ENCODE measurements around the gene STAU1.
"Not testable (repeated sequence)": the region's sequence is repeated elsewhere in the genome, so short reads cannot be mapped to it uniquely, and the experiment has no call there.

Gene STAU1

DNA sequence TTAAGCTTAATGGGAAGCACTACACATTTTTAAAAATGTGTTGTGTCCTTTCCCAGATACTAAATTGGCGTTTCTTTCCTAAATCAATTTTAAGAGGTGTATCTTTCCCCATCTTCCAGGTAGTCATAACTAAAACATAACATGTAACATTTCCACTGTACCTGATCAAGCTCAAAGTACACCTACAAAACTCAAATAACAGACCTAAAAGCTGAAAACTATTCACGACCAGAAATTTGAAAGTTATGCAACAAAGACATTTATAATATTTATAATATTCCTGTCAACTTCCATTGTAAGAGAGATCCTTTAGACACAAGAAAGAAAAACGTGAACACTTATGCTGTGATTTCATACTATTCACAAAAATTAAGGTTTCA is 3.5 kb downstream of the STAU1 start:
- H3K27me3 ChIP-seq (ENCODE audit: control insufficient read depth in 1 of 2, insufficient read depth in 2 of 2, low read length in 2 of 2), result no peaks in the 10 kb centered on the region
- no peaks in the 10 kb centered on the region for H3K9me3 ChIP-seq (ENCODE audit: control insufficient read depth in 1 of 2, low read length in 2 of 2)
- H3K4me3 ChIP-seq (ENCODE audit: low read depth in 1 of 2, low read length in 2 of 2), result no peak overlapping the region
- H3K4me1 ChIP-seq (ENCODE audit: control insufficient read depth in 1 of 2, insufficient read depth in 2 of 2, low read length in 2 of 2), result peaks cover 19 to 28% of the 10 kb centered on the region in 2 donors
- no peak overlapping the region for H3K27ac ChIP-seq (ENCODE audit: low read depth, low read length)
- H3K36me3 ChIP-seq (ENCODE audit: control insufficient read depth in 1 of 2, insufficient read depth in 2 of 2, low read length in 2 of 2), result no peaks in the 10 kb centered on the region
- H3K9ac ChIP-seq (ENCODE audit: low read depth in 1 of 2, low read length in 2 of 2), result peak overlapping the region in 1 of 2 donors; percentile 14

- not testable (repeated sequence) for H3K27ac ChIP-seq (ENCODE audit: low read depth, low read length)
Measured at GRCh38 chr20:49184084-49184501, 4.0 kb downstream of the STAU1 start.

GRCh38 chr20:49183444-49183843 is 4.7 kb downstream of the STAU1 start:
- no peak overlapping the region for H3K27ac ChIP-seq (ENCODE audit: low read depth, low read length)
- peaks cover 24 to 34% of the 10 kb centered on the region in 2 donors for H3K4me1 ChIP-seq (ENCODE audit: control insufficient read depth in 1 of 2, insufficient read depth in 2 of 2, low read length in 2 of 2)
- H3K27me3 ChIP-seq (ENCODE audit: control insufficient read depth in 1 of 2, insufficient read depth in 2 of 2, low read length in 2 of 2), result no peaks in the 10 kb centered on the region
- no peak overlapping the region for H3K9ac ChIP-seq (ENCODE audit: low read depth in 1 of 2, low read length in 2 of 2)
- H3K36me3 ChIP-seq (ENCODE audit: control insufficient read depth in 1 of 2, insufficient read depth in 2 of 2, low read length in 2 of 2), result no peaks in the 10 kb centered on the region
- no peaks in the 10 kb centered on the region for H3K9me3 ChIP-seq (ENCODE audit: control insufficient read depth in 1 of 2, low read length in 2 of 2)
- no peak overlapping the region for H3K4me3 ChIP-seq (ENCODE audit: low read depth in 1 of 2, low read length in 2 of 2)

More at GRCh38 chr20:49184084-49184501, 4.0 kb downstream of the STAU1 start:
- H3K4me1 ChIP-seq (ENCODE audit: control insufficient read depth in 1 of 2, insufficient read depth in 2 of 2, low read length in 2 of 2), result peaks cover 24 to 34% of the 10 kb centered on the region in 2 donors
- H3K27me3 ChIP-seq (ENCODE audit: control insufficient read depth in 1 of 2, insufficient read depth in 2 of 2, low read length in 2 of 2); H3K4me3 ChIP-seq (ENCODE audit: low read depth in 1 of 2, low read length in 2 of 2); H3K36me3 ChIP-seq (ENCODE audit: control insufficient read depth in 1 of 2, insufficient read depth in 2 of 2, low read length in 2 of 2); H3K9me3 ChIP-seq (ENCODE audit: control insufficient read depth in 1 of 2, low read length in 2 of 2); H3K9ac ChIP-seq (ENCODE audit: low read depth in 1 of 2, low read length in 2 of 2): not testable (repeated sequence)

GRCh38 chr20:49181265-49181877 is 6.8 kb downstream of the STAU1 start:
- Histone ChIP-seq H3K36me3 (ENCODE audit: control insufficient read depth in 1 of 2, insufficient read depth in 2 of 2, low read length in 2 of 2) (peaks cover 0 to 4% of the 10 kb centered on the region in 2 donors), H3K27me3 (ENCODE audit: control insufficient read depth in 1 of 2, insufficient read depth in 2 of 2, low read length in 2 of 2) (no peaks in the 10 kb centered on the region), H3K4me3 (ENCODE audit: low read depth in 1 of 2, low read length in 2 of 2) (no peak overlapping the region), H3K9me3 (ENCODE audit: control insufficient read depth in 1 of 2, low read length in 2 of 2) (no peaks in the 10 kb centered on the region), H3K27ac (ENCODE audit: low read depth, low read length) (no peak overlapping the region), H3K9ac (ENCODE audit: low read depth in 1 of 2, low read length in 2 of 2) (no peak overlapping the region), H3K4me1 (ENCODE audit: control insufficient read depth in 1 of 2, insufficient read depth in 2 of 2, low read length in 2 of 2) (peaks cover 24 to 34% of the 10 kb centered on the region in 2 donors)

- H3K27ac ChIP-seq (ENCODE audit: low read depth, low read length), result no peak overlapping the region
- H3K9ac ChIP-seq (ENCODE audit: low read depth in 1 of 2, low read length in 2 of 2), result no peak overlapping the region
Measured at GRCh38 chr20:49179368-49180277, 8.5 kb downstream of the STAU1 start.

DNA sequence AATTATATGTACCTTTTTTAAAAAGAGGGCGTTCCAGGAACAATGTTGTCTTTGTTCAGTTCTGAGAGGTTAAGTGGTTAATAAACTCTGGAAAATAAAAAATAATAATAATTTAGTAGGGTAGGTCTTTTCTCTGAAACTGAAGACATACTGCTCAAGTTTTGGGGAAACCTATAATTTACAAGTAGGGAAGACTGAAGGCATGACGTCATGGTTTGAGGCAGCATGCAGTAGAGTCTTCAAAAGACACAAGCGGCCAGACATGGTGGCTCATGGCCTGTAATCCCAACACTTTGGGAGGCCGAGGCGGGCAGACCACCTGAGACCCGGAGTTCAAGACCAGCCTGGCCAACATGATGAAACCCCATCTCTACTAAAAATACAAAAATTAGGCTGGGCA is 14.0 kb downstream of the STAU1 start:
- H3K4me3 ChIP-seq (ENCODE audit: low read depth in 1 of 2, low read length in 2 of 2), result no peak overlapping the region
- H3K9me3 ChIP-seq (ENCODE audit: control insufficient read depth in 1 of 2, low read length in 2 of 2), result no peaks in the 10 kb centered on the region
- peaks cover 0 to 9% of the 10 kb centered on the region in 2 donors for H3K4me1 ChIP-seq (ENCODE audit: control insufficient read depth in 1 of 2, insufficient read depth in 2 of 2, low read length in 2 of 2)
- H3K27ac ChIP-seq (ENCODE audit: low read depth, low read length), result no peak overlapping the region
- H3K36me3 ChIP-seq (ENCODE audit: control insufficient read depth in 1 of 2, insufficient read depth in 2 of 2, low read length in 2 of 2), result peaks cover 6 to 8% of the 10 kb centered on the region in 2 donors
- no peaks in the 10 kb centered on the region for H3K27me3 ChIP-seq (ENCODE audit: control insufficient read depth in 1 of 2, insufficient read depth in 2 of 2, low read length in 2 of 2)
- no peak overlapping the region for H3K9ac ChIP-seq (ENCODE audit: low read depth in 1 of 2, low read length in 2 of 2)

More at GRCh38 chr20:49179368-49180277, 8.5 kb downstream of the STAU1 start:
- peaks cover 0 to 4% of the 10 kb centered on the region in 2 donors for H3K36me3 ChIP-seq (ENCODE audit: control insufficient read depth in 1 of 2, insufficient read depth in 2 of 2, low read length in 2 of 2)
- H3K4me3 ChIP-seq (ENCODE audit: low read depth in 1 of 2, low read length in 2 of 2), result no peak overlapping the region
- H3K9me3 ChIP-seq (ENCODE audit: control insufficient read depth in 1 of 2, low read length in 2 of 2), result no peaks in the 10 kb centered on the region
- no peaks in the 10 kb centered on the region for H3K27me3 ChIP-seq (ENCODE audit: control insufficient read depth in 1 of 2, insufficient read depth in 2 of 2, low read length in 2 of 2)
- peaks cover 17 to 24% of the 10 kb centered on the region in 2 donors for H3K4me1 ChIP-seq (ENCODE audit: control insufficient read depth in 1 of 2, insufficient read depth in 2 of 2, low read length in 2 of 2)

DNA sequence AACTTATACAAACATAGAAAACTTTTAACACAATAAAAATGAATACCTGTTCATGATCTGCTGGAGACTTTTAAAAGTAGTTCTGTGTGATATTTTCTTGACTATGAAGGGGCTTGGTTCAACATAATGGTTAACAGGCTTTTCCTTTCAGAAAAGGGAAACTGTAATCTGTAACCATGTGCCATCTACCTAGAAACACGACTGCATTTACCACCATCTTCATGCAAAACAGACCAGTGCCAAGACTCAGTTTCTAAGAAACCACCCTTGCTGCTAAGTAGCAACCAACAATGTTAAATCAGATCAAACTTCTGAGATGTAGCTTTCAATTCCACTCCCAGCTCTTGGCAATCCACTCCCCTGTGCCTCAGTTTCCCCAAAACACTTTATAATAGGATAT is 15.7 kb downstream of the STAU1 start:
- no peaks in the 10 kb centered on the region for H3K27me3 ChIP-seq (ENCODE audit: control insufficient read depth in 1 of 2, insufficient read depth in 2 of 2, low read length in 2 of 2)
- no peaks in the 10 kb centered on the region for H3K9me3 ChIP-seq (ENCODE audit: control insufficient read depth in 1 of 2, low read length in 2 of 2)
- peaks cover 7 to 16% of the 10 kb centered on the region in 2 donors for H3K4me1 ChIP-seq (ENCODE audit: control insufficient read depth in 1 of 2, insufficient read depth in 2 of 2, low read length in 2 of 2)
- peaks cover 4 to 6% of the 10 kb centered on the region in 2 donors for H3K36me3 ChIP-seq (ENCODE audit: control insufficient read depth in 1 of 2, insufficient read depth in 2 of 2, low read length in 2 of 2)
- H3K9ac ChIP-seq (ENCODE audit: low read depth in 1 of 2, low read length in 2 of 2), result no peak overlapping the region
- H3K27ac ChIP-seq (ENCODE audit: low read depth, low read length), result no peak overlapping the region
- no peak overlapping the region for H3K4me3 ChIP-seq (ENCODE audit: low read depth in 1 of 2, low read length in 2 of 2)

DNA sequence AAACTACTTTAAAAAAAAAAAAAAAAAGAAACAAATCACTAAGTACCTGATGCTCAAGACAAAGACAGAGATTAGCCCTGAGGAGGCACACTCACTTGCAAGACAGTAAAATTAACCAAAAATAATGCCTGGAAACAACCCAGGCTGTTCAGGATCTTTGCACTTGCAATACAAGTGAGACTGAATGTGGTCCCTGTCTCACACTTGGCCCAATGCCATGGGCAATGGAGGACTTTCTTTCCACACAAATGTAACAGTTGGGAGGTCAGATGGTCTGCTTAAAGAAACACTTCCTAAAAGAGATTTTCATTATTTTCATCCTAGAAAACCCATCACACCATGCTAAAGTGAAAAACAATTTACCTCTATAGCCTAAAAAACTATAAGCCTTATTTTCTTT is 16.2 kb downstream of the STAU1 start:
- Histone ChIP-seq H3K4me1 (ENCODE audit: control insufficient read depth in 1 of 2, insufficient read depth in 2 of 2, low read length in 2 of 2) (peaks cover 7 to 18% of the 10 kb centered on the region in 2 donors), H3K27ac (ENCODE audit: low read depth, low read length) (no peak overlapping the region), H3K4me3 (ENCODE audit: low read depth in 1 of 2, low read length in 2 of 2) (no peak overlapping the region), H3K27me3 (ENCODE audit: control insufficient read depth in 1 of 2, insufficient read depth in 2 of 2, low read length in 2 of 2) (no peaks in the 10 kb centered on the region), H3K9ac (ENCODE audit: low read depth in 1 of 2, low read length in 2 of 2) (no peak overlapping the region), H3K36me3 (ENCODE audit: control insufficient read depth in 1 of 2, insufficient read depth in 2 of 2, low read length in 2 of 2) (peaks cover 4 to 6% of the 10 kb centered on the region in 2 donors), H3K9me3 (ENCODE audit: control insufficient read depth in 1 of 2, low read length in 2 of 2) (no peaks in the 10 kb centered on the region)

GRCh38 chr20:49170714-49171113 is 17.4 kb downstream of the STAU1 start:
- Histone ChIP-seq H3K9me3 (ENCODE audit: control insufficient read depth in 1 of 2, low read length in 2 of 2) (no peaks in the 10 kb centered on the region), H3K27ac (ENCODE audit: low read depth, low read length) (no peak overlapping the region), H3K36me3 (ENCODE audit: control insufficient read depth in 1 of 2, insufficient read depth in 2 of 2, low read length in 2 of 2) (peaks cover 8 to 12% of the 10 kb centered on the region in 2 donors), H3K4me1 (ENCODE audit: control insufficient read depth in 1 of 2, insufficient read depth in 2 of 2, low read length in 2 of 2) (peaks cover 7 to 18% of the 10 kb centered on the region in 2 donors), H3K27me3 (ENCODE audit: control insufficient read depth in 1 of 2, insufficient read depth in 2 of 2, low read length in 2 of 2) (no peaks in the 10 kb centered on the region), H3K4me3 (ENCODE audit: low read depth in 1 of 2, low read length in 2 of 2) (no peak overlapping the region), H3K9ac (ENCODE audit: low read depth in 1 of 2, low read length in 2 of 2) (no peak overlapping the region)

DNA sequence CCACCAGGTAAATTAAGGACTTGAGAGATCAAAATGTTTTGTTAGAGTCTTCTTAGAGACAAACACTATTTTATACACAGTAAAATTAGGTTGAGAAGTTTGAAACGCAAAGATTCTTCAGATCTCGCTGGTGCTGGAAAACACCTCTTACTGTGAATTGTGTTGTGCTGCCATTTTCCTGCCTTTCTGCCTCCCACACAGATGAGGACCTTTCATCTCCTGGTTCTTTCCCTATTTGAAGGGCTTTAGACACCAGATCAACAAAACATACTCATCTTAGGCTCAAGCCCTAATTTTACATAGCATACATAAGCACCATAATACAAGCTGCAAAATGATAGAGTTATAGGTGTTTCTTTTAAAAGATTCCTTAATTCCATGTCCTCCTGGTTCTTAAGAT is 18.6 kb downstream of the STAU1 start:
- Histone ChIP-seq H3K27ac (ENCODE audit: low read depth, low read length) (no peak overlapping the region), H3K4me3 (ENCODE audit: low read depth in 1 of 2, low read length in 2 of 2) (no peak overlapping the region), H3K9me3 (ENCODE audit: control insufficient read depth in 1 of 2, low read length in 2 of 2) (no peaks in the 10 kb centered on the region), H3K36me3 (ENCODE audit: control insufficient read depth in 1 of 2, insufficient read depth in 2 of 2, low read length in 2 of 2) (peaks cover 10 to 18% of the 10 kb centered on the region in 2 donors), H3K9ac (ENCODE audit: low read depth in 1 of 2, low read length in 2 of 2) (no peak overlapping the region), H3K4me1 (ENCODE audit: control insufficient read depth in 1 of 2, insufficient read depth in 2 of 2, low read length in 2 of 2) (peaks cover 7 to 18% of the 10 kb centered on the region in 2 donors), H3K27me3 (ENCODE audit: control insufficient read depth in 1 of 2, insufficient read depth in 2 of 2, low read length in 2 of 2) (no peaks in the 10 kb centered on the region)
